GM12801 (cell line): ENCODE measurements around the gene MGAT4C.

Experiments used
- CTCF ChIP-seq: IDR thresholded peaks from one replicate; pipeline ENCODE4 v1.5.1; 2011; ENCODE audit warnings: control low read depth; ENCODE audit not compliant: insufficient read length; ENCODE audit errors: extremely low read depth

MGAT4C gene

GRCh38 chr12:86081843-86082242, 174.3 kb downstream of the MGAT4C start:
- TF ChIP-seq CTCF, result no peak

- TF ChIP-seq CTCF, result no peak
These were observed 198.9 kb downstream of the MGAT4C start for GRCh38 chr12:86057092-86057845.

GRCh38 chr12:86052921-86053320, 203.3 kb downstream of the MGAT4C start:
- TF ChIP-seq CTCF, result no peak

GRCh38 chr12:86050010-86050409, 206.2 kb downstream of the MGAT4C start:
- TF ChIP-seq CTCF, result no peak

GRCh38 chr12:86044396-86044795, 211.8 kb downstream of the MGAT4C start:
- TF ChIP-seq CTCF, result no peak

- TF ChIP-seq CTCF, result no peak
These were observed 214.1 kb downstream of the MGAT4C start for GRCh38 chr12:86042062-86042461.

- no peak for TF ChIP-seq CTCF
These were observed 237.8 kb downstream of the MGAT4C start for GRCh38 chr12:86018361-86018760.
